Measurements from ENCODE around the gene STARD6.
"Not testable (repeated sequence)": the region's sequence is repeated elsewhere in the genome, so short reads cannot be mapped to it uniquely, and the experiment has no call there.

STARD6 gene, protein sequence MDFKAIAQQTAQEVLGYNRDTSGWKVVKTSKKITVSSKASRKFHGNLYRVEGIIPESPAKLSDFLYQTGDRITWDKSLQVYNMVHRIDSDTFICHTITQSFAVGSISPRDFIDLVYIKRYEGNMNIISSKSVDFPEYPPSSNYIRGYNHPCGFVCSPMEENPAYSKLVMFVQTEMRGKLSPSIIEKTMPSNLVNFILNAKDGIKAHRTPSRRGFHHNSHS

DNA sequence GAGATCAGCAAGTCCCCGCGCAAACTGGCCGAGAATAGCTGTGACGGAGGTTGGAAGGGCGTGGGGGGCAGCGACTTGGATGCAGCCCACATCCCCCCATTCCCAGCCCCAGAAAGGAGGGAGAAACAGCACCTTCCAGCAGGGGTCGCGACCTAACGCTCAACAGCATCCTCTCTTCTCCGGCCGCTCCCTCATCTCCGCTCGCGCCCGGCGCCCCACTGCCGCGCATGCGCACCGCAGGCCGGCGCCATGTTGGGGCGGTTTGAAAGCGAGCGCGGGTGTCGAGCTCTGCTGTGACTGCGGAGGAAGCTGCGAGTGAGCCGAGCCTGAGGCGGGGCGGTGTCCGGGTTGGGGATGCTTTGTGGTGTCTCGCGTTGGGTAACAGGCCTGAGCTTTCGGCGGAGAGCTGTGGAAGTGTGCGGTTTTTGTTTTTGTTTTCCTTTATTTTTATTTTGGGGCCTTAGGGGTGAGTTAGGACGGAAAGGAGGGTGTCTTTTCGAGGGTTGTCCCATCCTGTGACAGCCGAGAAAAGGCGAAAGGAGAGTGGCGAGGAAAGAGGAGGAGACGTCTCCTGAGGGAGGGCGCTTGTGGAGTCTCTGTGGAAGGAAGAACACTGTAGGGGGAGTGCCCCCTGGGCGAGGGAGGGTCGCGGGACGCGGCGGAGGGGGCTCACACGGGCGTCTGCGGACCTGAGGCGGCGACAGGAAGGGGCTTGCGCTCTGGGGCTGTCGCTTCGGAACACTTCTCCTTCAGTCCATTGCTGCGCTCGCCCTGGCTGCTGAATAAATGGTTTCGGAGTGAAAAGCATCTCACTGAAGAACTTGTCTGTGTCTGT is at the start of gene STARD6, which contains the start of gene C18orf54:
Gene STARD6 (minus strand): TSS at position 199 of the 835 bp plus-strand sequence. CDS start 3,285 bp downstream, outside the sequence.
Gene C18orf54 (plus strand): TSS at position 247 of the 835 bp plus-strand sequence. CDS start 2,667 bp downstream, outside the sequence.
- Mint-ChIP-seq H3K4me3 (peak within 1 kb of the TSS; percentile 99), H3K27ac (peak within 1 kb of the TSS; percentile 97)

DNA sequence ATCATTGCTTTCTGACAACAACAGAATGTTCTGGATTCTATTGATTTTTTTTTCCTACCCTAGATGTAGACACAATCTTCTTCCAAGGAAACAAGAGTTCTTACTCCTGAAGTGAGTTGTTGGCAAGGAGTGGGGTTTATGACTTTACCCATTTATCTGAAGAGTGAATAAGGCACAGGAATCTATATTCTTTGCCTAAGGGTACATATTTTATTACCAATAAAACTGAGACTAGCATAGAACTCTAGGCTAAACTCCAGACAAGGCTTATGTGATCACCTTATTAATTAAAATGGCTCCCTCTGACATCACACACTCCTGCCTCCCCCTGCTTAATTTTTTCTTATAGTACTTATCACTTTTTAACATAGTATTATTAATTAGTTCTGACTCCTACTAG is 47.6 kb upstream of the STARD6 start:
- CTCF ChIA-PET: no interaction called here
- no peaks in the 10 kb centered on the region for H3K4me1 Mint-ChIP-seq
- H3K27ac Mint-ChIP-seq: no peak overlapping the region
- H3K9me3 Mint-ChIP-seq: no peaks in the 10 kb centered on the region
- no peak overlapping the region for H3K4me3 Mint-ChIP-seq
- no peaks in the 10 kb centered on the region for H3K27me3 Mint-ChIP-seq
- no peaks in the 10 kb centered on the region for H3K36me3 Mint-ChIP-seq
- DNase-seq: no peak

More for the DNA sequence above, at the start of gene STARD6, which contains the start of gene C18orf54:
- Mint-ChIP-seq H3K9me3 (no peaks in the 10 kb centered on the region), H3K4me1 (peaks cover 31% of the 10 kb centered on the region), H3K27me3 (peaks cover 9% of the 10 kb centered on the region), H3K36me3 (peaks cover 17% of the 10 kb centered on the region)
- DNase-seq: peak; percentile 93
- CTCF ChIA-PET: interaction anchor here (0.8 to 5.1 kb wide), 13 partner anchors 8 to 450 kb away, joined by 3 to 24 read pairs (median 4); partner anchors contain the start of genes MBD2 and POLI

DNA sequence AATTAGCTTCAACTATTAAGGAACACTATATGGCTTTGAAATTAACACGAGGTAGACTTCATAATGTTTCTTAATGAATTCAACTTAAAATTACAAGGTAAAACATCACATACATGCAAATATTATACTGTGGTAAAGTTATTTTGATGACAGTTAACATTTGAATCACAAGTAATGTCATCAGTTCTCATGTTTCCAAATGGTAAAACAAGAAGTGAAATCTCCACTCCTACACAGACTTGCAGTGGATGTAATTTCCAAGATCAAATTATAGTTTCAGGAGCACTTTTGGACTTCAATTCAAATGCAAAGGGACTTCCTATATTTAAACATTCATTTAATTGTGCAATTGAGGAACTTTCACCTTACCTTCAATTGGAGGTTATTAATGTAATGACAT is 39.1 kb upstream of the STARD6 start:
- Mint-ChIP-seq H3K4me3 (no peak overlapping the region), H3K4me1 (no peaks in the 10 kb centered on the region)

DNA sequence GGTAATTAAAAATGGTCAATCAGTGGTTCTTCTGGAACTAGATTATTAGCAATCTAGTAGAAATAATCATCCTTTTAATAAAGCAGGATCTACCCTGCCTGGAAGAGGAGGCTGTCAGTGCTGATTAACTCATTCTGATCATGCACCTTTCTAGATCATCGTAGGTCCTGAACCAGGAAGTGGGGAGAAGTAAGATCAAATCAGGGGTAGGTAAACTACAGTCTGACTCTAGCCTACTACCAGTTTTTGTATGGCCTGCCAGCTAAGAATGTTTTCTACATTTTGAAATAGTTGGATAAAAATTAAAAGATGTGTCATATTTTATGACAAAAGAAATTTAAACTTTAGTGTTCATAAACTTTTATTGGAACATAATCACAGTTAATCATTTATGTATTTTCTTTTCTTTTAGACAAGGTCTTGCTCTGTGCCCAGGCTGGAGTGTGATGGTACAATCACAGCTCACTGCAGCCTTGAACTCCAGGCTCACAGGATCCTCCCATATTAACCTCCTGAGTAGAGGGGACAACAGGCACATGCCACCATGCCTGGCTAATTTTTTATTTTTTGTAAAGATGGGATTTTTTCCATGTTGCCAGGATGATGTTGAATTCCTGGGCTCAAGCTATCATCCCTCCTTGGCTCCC is 36.1 kb upstream of the STARD6 start:
- Mint-ChIP-seq H3K36me3 (no peaks in the 10 kb centered on the region), H3K4me3 (no peak overlapping the region), H3K27me3 (peaks cover 7% of the 10 kb centered on the region), H3K27ac (no peak overlapping the region), H3K9me3 (no peaks in the 10 kb centered on the region), H3K4me1 (peaks cover 14% of the 10 kb centered on the region)
- CTCF ChIA-PET: interaction anchor here (1.1 kb wide), 1 partner anchor 279 kb away, joined by 3 read pairs; no protein-coding TSS in a partner anchor
- no peak for DNase-seq

More for the DNA sequence above, 39.1 kb upstream of the STARD6 start:
- Mint-ChIP-seq H3K27ac (no peak overlapping the region), H3K27me3 (no peaks in the 10 kb centered on the region), H3K36me3 (no peaks in the 10 kb centered on the region), H3K9me3 (no peaks in the 10 kb centered on the region)
- CTCF ChIA-PET: no interaction called here
- DNase-seq: no peak

DNA sequence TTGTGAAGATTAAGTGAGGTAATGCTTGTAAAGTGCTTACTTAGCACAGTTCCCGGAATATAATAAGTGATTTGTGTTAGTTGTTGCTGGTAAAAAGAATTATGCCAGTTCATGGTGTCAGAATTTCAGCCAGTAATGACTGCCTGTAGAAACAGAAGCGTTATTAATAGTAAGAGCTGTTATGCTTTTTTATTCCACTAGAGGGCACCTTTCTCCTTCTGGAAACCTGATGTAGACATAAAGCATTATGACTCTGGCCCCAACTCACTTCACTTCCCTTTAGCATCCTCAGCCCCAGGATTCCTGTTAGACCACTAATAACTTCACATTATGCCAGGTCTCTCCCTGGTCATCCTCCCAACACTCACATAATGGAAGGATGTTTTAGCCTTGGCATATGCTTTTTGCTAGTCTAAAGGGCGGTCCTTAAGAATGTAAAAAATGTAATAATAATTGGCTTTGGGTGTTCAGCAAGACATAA is 34.9 kb upstream of the STARD6 start:
- CTCF ChIA-PET: interaction anchor here (0.6 to 1.3 kb wide), 12 partner anchors 22 to 591 kb away, joined by 3 to 6 read pairs (median 4); partner anchors contain the start of genes C18orf54 and STARD6
- H3K27ac Mint-ChIP-seq: no peak overlapping the region
- DNase-seq: no peak
- no peaks in the 10 kb centered on the region for H3K9me3 Mint-ChIP-seq
- H3K4me3 Mint-ChIP-seq: no peak overlapping the region
- no peaks in the 10 kb centered on the region for H3K36me3 Mint-ChIP-seq
- H3K27me3 Mint-ChIP-seq: peaks cover 9% of the 10 kb centered on the region
- H3K4me1 Mint-ChIP-seq: peaks cover 25% of the 10 kb centered on the region

DNA sequence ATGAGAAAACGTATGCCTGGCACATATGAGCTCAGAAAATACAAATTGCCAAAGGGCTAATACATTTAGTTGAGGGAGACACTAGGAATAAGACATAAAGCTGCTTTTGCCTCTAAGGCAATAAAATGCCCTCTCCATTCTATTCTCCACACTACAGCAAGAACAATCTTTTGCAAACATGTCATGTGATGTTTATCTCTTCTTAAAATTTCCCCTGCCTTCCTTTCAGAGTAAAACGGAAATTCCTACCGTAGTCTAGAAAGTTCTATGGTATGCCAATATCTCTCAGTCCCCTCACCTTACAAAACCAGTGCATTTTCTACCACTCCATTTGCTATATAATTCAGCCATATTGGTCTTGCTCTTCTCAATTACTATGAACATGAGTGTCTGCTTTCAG is 33.2 kb upstream of the STARD6 start:
- Mint-ChIP-seq H3K9me3 (no peaks in the 10 kb centered on the region), H3K27ac (no peak overlapping the region)
- CTCF ChIA-PET: interaction anchor here (1.0 kb wide), 1 partner anchor 169 kb away, joined by 3 read pairs; no protein-coding TSS in a partner anchor

DNA sequence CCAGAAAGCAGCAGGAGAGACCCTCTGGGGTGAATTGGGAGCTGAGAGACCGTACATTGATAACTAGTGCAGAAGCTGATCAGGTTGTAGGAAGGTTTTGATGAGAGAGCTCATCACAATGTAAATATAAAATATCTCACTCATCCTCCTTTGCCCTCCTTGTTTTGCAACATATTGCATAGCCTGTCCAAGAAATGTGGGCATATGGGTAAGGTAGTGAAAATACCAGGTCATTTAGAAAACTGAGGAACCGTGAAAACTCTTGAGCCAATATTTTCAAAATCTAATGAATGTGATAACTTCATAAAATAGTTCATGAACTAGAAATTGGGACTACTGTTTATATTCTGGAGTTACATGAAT is 31.5 kb upstream of the STARD6 start:
- no peaks in the 10 kb centered on the region for H3K9me3 Mint-ChIP-seq
- CTCF ChIA-PET: interaction anchor here (0.8 to 1.5 kb wide), 3 partner anchors 32 to 385 kb away, joined by 3 to 5 read pairs (median 3); partner anchors contain the start of genes C18orf54 and STARD6

More for the DNA sequence above, 33.2 kb upstream of the STARD6 start:
- H3K4me3 Mint-ChIP-seq: no peak overlapping the region
- no peak for DNase-seq
- H3K36me3 Mint-ChIP-seq: no peaks in the 10 kb centered on the region
- H3K4me1 Mint-ChIP-seq: peaks cover 25% of the 10 kb centered on the region
- peaks cover 9% of the 10 kb centered on the region for H3K27me3 Mint-ChIP-seq

DNA sequence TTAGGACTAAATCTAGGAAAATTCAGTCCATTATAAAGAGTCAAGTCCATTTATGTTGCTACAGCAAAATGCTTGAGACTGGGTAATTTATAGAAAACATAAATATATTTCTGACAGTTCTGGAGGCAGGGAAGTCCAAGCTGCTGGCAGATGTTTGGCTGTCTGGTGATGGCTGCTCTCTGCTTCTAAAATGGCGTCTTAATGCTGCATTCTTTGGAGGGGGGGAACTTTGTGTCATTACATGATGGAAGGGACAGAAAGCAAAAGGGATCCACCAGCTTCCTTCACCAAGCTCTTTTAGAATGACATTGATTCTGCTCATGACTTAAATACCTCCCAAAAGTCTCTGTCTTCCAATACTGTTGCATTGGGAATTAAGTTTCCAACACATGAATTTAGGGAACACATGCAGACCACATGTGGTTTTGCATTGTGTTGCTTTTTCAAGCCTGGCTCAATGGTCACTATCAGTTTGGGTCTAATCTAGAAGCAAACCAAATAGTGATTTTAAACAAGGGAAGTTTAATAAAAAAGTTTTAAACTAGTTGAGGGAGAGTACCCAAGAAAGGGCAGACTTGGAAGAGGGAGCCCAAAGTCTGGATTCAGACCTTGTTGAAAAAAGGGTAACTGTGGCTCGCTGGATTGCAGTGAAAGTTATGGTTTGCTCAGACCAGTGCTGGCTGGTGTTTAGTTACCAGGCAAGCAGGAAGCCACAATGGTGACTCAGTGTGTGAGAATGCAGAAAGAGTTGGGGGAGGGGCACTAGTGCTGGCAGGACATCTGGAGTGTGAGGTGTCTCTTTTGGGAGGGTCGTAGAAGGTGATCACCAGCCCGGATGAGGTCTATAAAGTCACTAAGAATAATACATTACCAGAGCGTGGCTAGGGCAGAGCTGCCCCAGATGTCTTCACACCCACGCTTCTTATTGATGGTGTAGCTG is 30.8 kb upstream of the STARD6 start:
- peaks cover 9% of the 10 kb centered on the region for H3K27me3 Mint-ChIP-seq
- H3K9me3 Mint-ChIP-seq: no peaks in the 10 kb centered on the region
- peak; percentile 40 for DNase-seq
- H3K27ac Mint-ChIP-seq: peak overlapping the region; percentile 14
- CTCF ChIA-PET: interaction anchor here (1.4 to 1.7 kb wide), 3 partner anchors 31 to 165 kb away, joined by 3 to 5 read pairs (median 4); partner anchors contain the start of genes C18orf54 and STARD6
- no peak overlapping the region for H3K4me3 Mint-ChIP-seq
- H3K4me1 Mint-ChIP-seq: peaks cover 25% of the 10 kb centered on the region
- no peaks in the 10 kb centered on the region for H3K36me3 Mint-ChIP-seq

More for the DNA sequence above, 31.5 kb upstream of the STARD6 start:
- peaks cover 9% of the 10 kb centered on the region for H3K27me3 Mint-ChIP-seq
- H3K4me1 Mint-ChIP-seq: peaks cover 25% of the 10 kb centered on the region
- H3K4me3 Mint-ChIP-seq: no peak overlapping the region
- H3K36me3 Mint-ChIP-seq: no peaks in the 10 kb centered on the region
- DNase-seq: no peak
- no peak overlapping the region for H3K27ac Mint-ChIP-seq

DNA sequence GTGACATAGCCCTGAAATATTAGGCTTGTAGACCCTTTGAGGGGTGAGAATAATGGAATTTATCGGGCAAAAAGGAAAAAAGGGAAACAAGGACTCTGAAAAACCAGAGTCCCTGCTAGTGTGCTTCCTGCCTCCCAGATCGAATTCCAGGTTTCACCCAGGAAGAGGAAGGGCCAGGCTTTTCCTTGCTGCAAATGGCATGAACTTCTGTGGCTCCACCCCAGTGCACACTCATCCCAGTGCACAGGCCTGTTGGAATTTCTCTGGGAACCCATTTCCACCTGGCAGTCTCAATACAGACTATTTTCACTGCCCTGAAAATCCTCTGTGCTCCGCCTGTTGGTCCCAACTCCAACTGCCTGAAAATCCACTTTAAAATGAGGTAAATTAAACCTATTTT is 30.0 kb upstream of the STARD6 start:
- Mint-ChIP-seq H3K27me3 (peaks cover 9% of the 10 kb centered on the region), H3K4me1 (peaks cover 25% of the 10 kb centered on the region), H3K27ac (no peak overlapping the region), H3K4me3 (no peak overlapping the region), H3K36me3 (no peaks in the 10 kb centered on the region), H3K9me3 (no peaks in the 10 kb centered on the region)
- CTCF ChIA-PET: interaction anchor here (1.7 kb wide), 1 partner anchor 30 kb away, joined by 4 read pairs; the partner anchor contains the start of genes C18orf54 and STARD6
- DNase-seq: no peak

DNA sequence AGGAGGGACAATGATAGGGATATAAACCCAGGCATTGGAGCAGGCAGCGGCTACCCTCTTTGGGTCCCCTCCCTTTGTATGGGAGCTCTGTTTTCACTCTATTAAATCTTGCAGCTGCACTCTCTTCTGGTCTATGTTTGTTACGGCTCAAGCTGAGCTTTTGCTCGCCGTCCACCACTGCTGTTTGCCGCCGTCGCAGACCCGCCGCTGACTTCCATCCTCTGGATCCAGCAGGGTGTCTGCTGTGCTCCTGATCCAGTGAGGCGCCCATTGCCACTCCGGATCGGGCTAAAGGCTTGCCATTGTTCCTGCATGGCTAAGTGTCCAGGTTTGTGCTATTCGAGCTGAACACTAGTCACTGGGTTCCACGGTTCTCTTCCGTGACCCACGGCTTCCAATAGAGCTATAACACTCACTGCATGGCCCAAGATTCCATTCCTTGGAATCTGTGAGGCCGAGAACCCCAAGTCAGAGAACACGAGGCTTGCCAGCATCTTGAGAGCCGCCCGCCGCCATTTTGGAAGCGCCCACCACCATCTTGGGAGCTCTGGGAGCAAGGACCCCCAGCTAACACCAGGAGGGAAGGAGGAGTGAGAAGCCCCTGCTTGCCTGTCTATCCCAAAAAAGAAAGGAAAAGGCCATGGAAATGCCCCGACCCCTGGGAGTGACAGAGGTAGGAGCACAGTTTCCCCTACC is 29.3 kb upstream of the STARD6 start:
- not testable (repeated sequence) for H3K9me3 Mint-ChIP-seq, H3K36me3 Mint-ChIP-seq, H3K4me3 Mint-ChIP-seq, H3K27me3 Mint-ChIP-seq, H3K27ac Mint-ChIP-seq, DNase-seq
- H3K4me1 Mint-ChIP-seq: peaks cover 25% of the 10 kb centered on the region
- CTCF ChIA-PET: interaction anchor here (1.7 kb wide), 1 partner anchor 29 kb away, joined by 4 read pairs; the partner anchor contains the start of genes C18orf54 and STARD6

DNA sequence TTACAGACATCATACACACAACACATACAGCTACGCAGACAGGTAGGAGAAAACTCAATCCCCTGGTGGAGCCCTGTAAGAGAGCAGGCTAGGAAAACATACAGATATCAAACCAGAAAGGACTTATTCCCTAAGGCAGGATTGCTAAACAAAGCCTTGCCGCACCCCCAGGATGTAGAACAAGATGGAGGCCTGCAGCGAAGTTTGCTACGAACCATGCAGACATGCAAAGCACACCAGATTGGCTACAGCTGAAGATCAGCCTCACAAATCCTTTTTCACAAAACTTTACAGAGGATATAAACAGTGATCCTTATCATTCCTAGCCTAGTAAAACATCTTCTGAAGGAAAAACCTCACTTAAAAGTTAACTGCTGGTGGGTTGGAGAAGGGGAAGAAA is 28.4 kb upstream of the STARD6 start:
- Mint-ChIP-seq H3K4me3 (no peak overlapping the region), H3K4me1 (peaks cover 23% of the 10 kb centered on the region), H3K36me3 (no peaks in the 10 kb centered on the region), H3K27me3 (peaks cover 9% of the 10 kb centered on the region), H3K27ac (no peak overlapping the region), H3K9me3 (no peaks in the 10 kb centered on the region)
- CTCF ChIA-PET: no interaction called here
- no peak for DNase-seq

DNA sequence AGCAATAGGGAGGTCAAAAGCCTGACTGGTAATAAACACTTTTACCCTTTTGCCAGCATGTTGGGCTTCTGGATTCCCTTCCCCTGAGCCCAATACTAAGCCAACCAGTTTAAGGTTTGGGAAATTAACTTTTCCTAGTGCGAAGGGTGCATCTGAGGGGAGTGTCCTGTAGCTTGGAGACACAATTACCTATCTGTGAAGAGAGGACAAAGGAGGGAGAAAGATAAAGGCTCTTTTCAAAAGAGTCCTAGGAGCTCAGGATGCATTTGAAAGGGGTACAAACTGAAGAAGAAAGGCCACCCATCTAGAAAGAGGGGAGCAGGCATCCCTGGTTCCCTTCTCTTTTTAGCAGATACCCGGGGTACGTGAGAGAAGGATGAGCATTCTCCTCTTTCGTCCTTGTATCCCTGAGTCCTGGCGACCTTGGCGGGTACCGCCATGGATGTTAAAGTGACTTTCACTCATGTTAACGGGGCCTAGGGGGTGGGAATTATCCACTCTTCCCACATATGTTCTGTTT is 25.1 kb upstream of the STARD6 start:
- Mint-ChIP-seq H3K9me3 (no peaks in the 10 kb centered on the region), H3K27ac (no peak overlapping the region), H3K4me1 (peaks cover under 1% of the 10 kb centered on the region), H3K27me3 (no peaks in the 10 kb centered on the region), H3K36me3 (peaks cover 3% of the 10 kb centered on the region), H3K4me3 (no peak overlapping the region)
- no peak for DNase-seq
- CTCF ChIA-PET: no interaction called here

Measured in activated naive CD4-positive, alpha-beta T cell treated with anti-CD3 and anti-CD28 coated beads, Interleukin-2, amount 10 ng/mL, durations not matched to agents 7 days and 5 days (primary cell).